ENCODE results near the gene LDLRAP1. TPM values are rescaled to one million over a fixed set of nuclear protein-coding genes. Genes with fewer than 3 reads are reported as not detected.

LDLRAP1 gene
- total and polyA plus RNA-seq, 9 of the 15 experiments (the other 6 are each of a cell fraction or from before 2014, with no cell fraction given), result 0.56 to 29.6 (median 16.2) TPM

- H3K27me3 ChIP-seq (ENCODE audit: control insufficient read depth in 2 of 2, insufficient read depth in 2 of 2, low read length in 2 of 2), result no peaks in the 10 kb centered on the region
- 65% methylated on average over 10 of the region's 11 CpGs for WGBS (ENCODE audit: insufficient coverage, low coverage, missing lambda C conversion rate)
- DNase-seq (ENCODE audit: extremely low read depth in 1 of 4, low spot score in 3 of 4), result peak; percentile 40 to 71 (median 52)
- peaks cover 7% of the 10 kb centered on the region for H4K20me1 ChIP-seq (replicated peaks; ENCODE audit: control insufficient read depth, insufficient read depth, low read length)
- H3K9me3 ChIP-seq (replicated peaks; ENCODE audit: control insufficient read depth, insufficient read depth, low read depth, low read length), result no peaks in the 10 kb centered on the region
- CTCF ChIA-PET (ENCODE audit: low intra/inter-chr PET ratio), result no interaction called here
- H3K79me2 ChIP-seq (ENCODE audit: control insufficient read depth, insufficient read depth, low read length), result peaks cover 35% of the 10 kb centered on the region
- 0 out of 2 replicates have a peak overlapping the region, but pooled peaks have one; percentile 10 for H2AFZ ChIP-seq (ENCODE audit: low read depth, low read length)
- peaks cover 21% of the 10 kb centered on the region for H3K36me3 ChIP-seq (ENCODE audit: control insufficient read depth, insufficient read depth, low read length)
- in situ Hi-C loops (cut with MboI), result no loop called here
- peak overlapping the region in 1 of 2 experiments; percentile 87; a peak in 2 of 4 replicates for H3K9ac ChIP-seq (ENCODE audit: insufficient read depth in 1 of 2, low read depth in 2 of 2, low read length in 2 of 2)
- intact Hi-C loops (cut with micrococcal nuclease), result no loop called here
- peak; percentile 20 for ATAC-seq
- peaks cover 3% of the 10 kb centered on the region for H3K9me1 ChIP-seq (ENCODE audit: control insufficient read depth, insufficient read depth, low read length)
- H3K27ac ChIP-seq (ENCODE audit: extremely low read depth, low read depth, low read length), result peak overlapping the region; percentile 46; the same call in 2 of the 3 replicates
- H3K4me3 ChIP-seq, result no peak overlapping the region
- peaks cover 40 to 42% of the 10 kb centered on the region in 2 experiments for H3K4me1 ChIP-seq (replicated peaks in 1 of 2; ENCODE audit: control insufficient read depth in 2 of 2, insufficient read depth in 2 of 2, low read length in 2 of 2)
- BruUV-seq (replicated peaks), result no TSS peak
- peak overlapping the region; percentile 52 for H3K4me2 ChIP-seq (ENCODE audit: insufficient read depth, low read length)
- POLR2A ChIA-PET, result interaction anchor here (0.6 to 5.5 kb wide), 9 partner anchors 10 to 303 kb away, joined by 3 to 39 read pairs (median 3); partner anchors contain the start of gene LDLRAP1
- FAIRE-seq, result peak; percentile 80
- TF ChIP-seq MAFG (tag; conservative IDR thresholded peaks at IDR 0.05) (0 out of 2 replicates have a peak, but pooled peaks have one; percentile 41), DPF2 (IDR thresholded peaks at IDR 0.05) (peak; percentile 35; the same call in 1 of the 2 replicates), WHSC1 (IDR thresholded peaks at IDR 0.05; ENCODE audit: low read length) (no peak), CTCF (IDR thresholded peaks at IDR 0.05 in 2 of 3, conservative IDR thresholded peaks at IDR 0.05 in 1 of 3; ENCODE audit: insufficient read depth in 2 of 3, low read depth in 1 of 3, low read length in 3 of 3) (no peak), VEZF1 (CRISPR knock-in tag; IDR thresholded peaks at IDR 0.05) (peak; percentile 29; the same call in 1 of the 2 replicates), ARID2 (IDR thresholded peaks at IDR 0.05) (no peak), YY1 (IDR thresholded peaks at IDR 0.05; ENCODE audit: borderline replicate concordance in 1 of 3, control insufficient read depth in 1 of 3, extremely low read depth in 1 of 3, insufficient read depth in 3 of 3, insufficient read length in 1 of 3, insufficient replicate concordance in 2 of 3, low read depth in 1 of 3, low read length in 2 of 3) (peak in 1 of 3 experiments; percentile 53), PRDM10 (IDR thresholded peaks at IDR 0.05; ENCODE audit: partially characterized antibody) (peak; percentile 87), ZNF239 (CRISPR knock-in tag; IDR thresholded peaks at IDR 0.05) (no peak), C11orf30 (IDR thresholded peaks at IDR 0.05; ENCODE audit: low read depth) (peak; percentile 41; the same call in 1 of the 2 replicates), NFIC (IDR thresholded peaks at IDR 0.05) (peak; percentile 77), ZNF316 (IDR thresholded peaks at IDR 0.05) (peak; percentile 53), ZBTB7A (IDR thresholded peaks at IDR 0.05; ENCODE audit: borderline replicate concordance, control insufficient read depth, low read depth, low read length) (peak; percentile 37; the same call in 1 of the 2 replicates), STAT5B (CRISPR knock-in tag; IDR thresholded peaks at IDR 0.05) (no peak)
Measured at GRCh38 chr1:25553749-25554429, 10.5 kb downstream of the LDLRAP1 start.

Measured in K562 (cell line).